ENCODE results near the gene ST6GAL1.

Gene ST6GAL1

GRCh38 chr3:187072511-187072910 lies 142.2 kb downstream of the ST6GAL1 start:
- Histone ChIP-seq H3K9ac (no peak overlapping the region), H2AFZ (ENCODE audit: low read depth) (no peak overlapping the region), H3K4me2 (no peak overlapping the region; the same call in 1 of the 2 replicates)

GRCh38 chr3:187073581-187074098 lies 143.3 kb downstream of the ST6GAL1 start:
- no peaks in the 10 kb centered on the region for H3K27me3 ChIP-seq (ENCODE audit: insufficient read depth, low read depth)
- H2AFZ ChIP-seq (ENCODE audit: low read depth): no peak overlapping the region
- no peaks in the 10 kb centered on the region for H3K79me2 ChIP-seq (ENCODE audit: insufficient read depth, low read depth)
- no peak overlapping the region for H3K9ac ChIP-seq
- H3K4me2 ChIP-seq: no peak overlapping the region
- H3K36me3 ChIP-seq (ENCODE audit: insufficient read depth): no peaks in the 10 kb centered on the region
- no peak overlapping the region for H3K4me3 ChIP-seq (IDR thresholded peaks at IDR 0.05; ENCODE audit: insufficient read depth, low read depth, low read length)
- H4K20me1 ChIP-seq (ENCODE audit: insufficient read depth): no peaks in the 10 kb centered on the region
- no peaks in the 10 kb centered on the region for H3K4me1 ChIP-seq (ENCODE audit: low read depth, poor library complexity, severe bottlenecking)
- TF ChIP-seq CTCF (conservative IDR thresholded peaks at IDR 0.05; ENCODE audit: low read depth, low read length): no peak
- H3K27ac ChIP-seq: no peak overlapping the region

More at GRCh38 chr3:187072511-187072910, 142.2 kb downstream of the ST6GAL1 start:
- H3K27ac ChIP-seq: no peak overlapping the region
- no peaks in the 10 kb centered on the region for H3K4me1 ChIP-seq (ENCODE audit: low read depth, poor library complexity, severe bottlenecking)
- no peaks in the 10 kb centered on the region for H4K20me1 ChIP-seq (ENCODE audit: insufficient read depth)
- no peaks in the 10 kb centered on the region for H3K27me3 ChIP-seq (ENCODE audit: insufficient read depth, low read depth)
- no peak overlapping the region for H3K4me3 ChIP-seq (IDR thresholded peaks at IDR 0.05; ENCODE audit: insufficient read depth, low read depth, low read length)
- no peaks in the 10 kb centered on the region for H3K36me3 ChIP-seq (ENCODE audit: insufficient read depth)
- no peaks in the 10 kb centered on the region for H3K79me2 ChIP-seq (ENCODE audit: insufficient read depth, low read depth)
- TF ChIP-seq CTCF (conservative IDR thresholded peaks at IDR 0.05; ENCODE audit: low read depth, low read length): no peak

- TF ChIP-seq CTCF (conservative IDR thresholded peaks at IDR 0.05; ENCODE audit: low read depth, low read length): no peak
- no peaks in the 10 kb centered on the region for H3K27me3 ChIP-seq (ENCODE audit: insufficient read depth, low read depth)
- no peak overlapping the region for H3K9ac ChIP-seq
- no peak overlapping the region for H3K4me3 ChIP-seq (IDR thresholded peaks at IDR 0.05; ENCODE audit: insufficient read depth, low read depth, low read length)
- H3K27ac ChIP-seq: no peak overlapping the region
- no peaks in the 10 kb centered on the region for H4K20me1 ChIP-seq (ENCODE audit: insufficient read depth)
- H3K4me2 ChIP-seq: no peak overlapping the region
- no peak overlapping the region for H2AFZ ChIP-seq (ENCODE audit: low read depth)
- no peaks in the 10 kb centered on the region for H3K79me2 ChIP-seq (ENCODE audit: insufficient read depth, low read depth)
- H3K4me1 ChIP-seq (ENCODE audit: low read depth, poor library complexity, severe bottlenecking): no peaks in the 10 kb centered on the region
- H3K36me3 ChIP-seq (ENCODE audit: insufficient read depth): no peaks in the 10 kb centered on the region
Measured at GRCh38 chr3:187074846-187075245, 144.5 kb downstream of the ST6GAL1 start.

- H3K27ac ChIP-seq: no peak overlapping the region
- H3K79me2 ChIP-seq (ENCODE audit: insufficient read depth, low read depth): no peaks in the 10 kb centered on the region
- no peaks in the 10 kb centered on the region for H3K27me3 ChIP-seq (ENCODE audit: insufficient read depth, low read depth)
- no peaks in the 10 kb centered on the region for H3K4me1 ChIP-seq (ENCODE audit: low read depth, poor library complexity, severe bottlenecking)
- H4K20me1 ChIP-seq (ENCODE audit: insufficient read depth): no peaks in the 10 kb centered on the region
- TF ChIP-seq CTCF (conservative IDR thresholded peaks at IDR 0.05; ENCODE audit: low read depth, low read length): no peak
- no peak overlapping the region for H3K4me2 ChIP-seq
- no peak overlapping the region for H2AFZ ChIP-seq (ENCODE audit: low read depth)
- no peak overlapping the region for H3K9ac ChIP-seq
- H3K4me3 ChIP-seq (IDR thresholded peaks at IDR 0.05; ENCODE audit: insufficient read depth, low read depth, low read length): no peak overlapping the region
- no peaks in the 10 kb centered on the region for H3K36me3 ChIP-seq (ENCODE audit: insufficient read depth)
Measured at GRCh38 chr3:187076297-187076696, 146.0 kb downstream of the ST6GAL1 start.

Measured in KMS-11 (cell line).